Activated T-helper 1 cell treated with anti-CD3 and anti-CD28 coated beads, Interleukin-2, amount 50 U/mL, for 16 hours (primary cell): ENCODE results near the gene ANKRD13D.

ENCODE experiments used
- DNase-seq, 2 donors: peaks; one replicate each; pipeline ENCODE4 v3.0.0-alpha.2; 2020; ENCODE audit warnings: low read depth in 1 of 2, low spot score in 1 of 2

ANKRD13D gene

GRCh38 chr11:67302571-67303131, 13.5 kb downstream of the ANKRD13D start:
- DNase-seq = no peak

GRCh38 chr11:67303132-67303834, 14.2 kb downstream of the ANKRD13D start, which contains the start of gene SSH3:
TSS of gene SSH3 (plus strand) at chr11:67303530. CDS start at chr11:67303626, 96 bp downstream.
- no peak for DNase-seq

- no peak for DNase-seq
Observed at GRCh38 chr11:67303835-67304411, 14.8 kb downstream of the ANKRD13D start.

- DNase-seq = no peak
Observed at GRCh38 chr11:67304511-67305113, 15.5 kb downstream of the ANKRD13D start.

GRCh38 chr11:67306769-67307544, 17.9 kb downstream of the ANKRD13D start:
- DNase-seq = no peak

GRCh38 chr11:67307545-67308001, 18.5 kb downstream of the ANKRD13D start:
- no peak for DNase-seq

- DNase-seq = no peak
Observed at GRCh38 chr11:67308031-67308866, 19.1 kb downstream of the ANKRD13D start.

- no peak for DNase-seq
Observed at GRCh38 chr11:67309166-67309565, 20.1 kb downstream of the ANKRD13D start.

- no peak for DNase-seq
Observed at GRCh38 chr11:67309661-67310061, 20.6 kb downstream of the ANKRD13D start.

- no peak for DNase-seq
Observed at GRCh38 chr11:67310246-67311050, 21.3 kb downstream of the ANKRD13D start.

- DNase-seq = no peak
Observed at GRCh38 chr11:67311051-67311555, 22.0 kb downstream of the ANKRD13D start.

GRCh38 chr11:67311556-67312082, 22.5 kb downstream of the ANKRD13D start:
- DNase-seq = no peak

- no peak for DNase-seq
Observed at GRCh38 chr11:67312187-67313021, 23.3 kb downstream of the ANKRD13D start.

GRCh38 chr11:67313125-67313890, 24.2 kb downstream of the ANKRD13D start:
- no peak for DNase-seq

GRCh38 chr11:67314218-67314617, 25.1 kb downstream of the ANKRD13D start:
- no peak for DNase-seq

- no peak for DNase-seq
Observed at GRCh38 chr11:67315325-67315909, 26.3 kb downstream of the ANKRD13D start.

- DNase-seq = no peak
Observed at GRCh38 chr11:67316882-67317204, 27.7 kb downstream of the ANKRD13D start.
